ENCODE data around the gene GLS. TPM values are rescaled to one million over a fixed set of nuclear protein-coding genes. Genes with fewer than 3 reads are reported as not detected.

The GLS gene
- total RNA-seq, 2 donors from 2014 or later: 47.2 to 99.3 TPM

GRCh38 chr2:190997526-190998113 lies 117.0 kb downstream of the GLS start:
- DNase-seq: no peak
- Mint-ChIP-seq H3K27me3 (ENCODE audit: insufficient read depth) (no peaks in the 10 kb centered on the region), H3K9me3 (no peaks in the 10 kb centered on the region), H3K36me3 (ENCODE audit: low read depth) (peaks cover 73% of the 10 kb centered on the region), H3K27ac (no peak overlapping the region), H3K4me3 (no peak overlapping the region), H3K4me1 (no peaks in the 10 kb centered on the region)
- H3K9me3 ChIP-seq (ENCODE audit: control insufficient read depth, low read length): no peaks in the 10 kb centered on the region
- peaks cover 92% of the 10 kb centered on the region for H3K36me3 ChIP-seq (ENCODE audit: control insufficient read depth, insufficient read depth, low read length)
- no peak overlapping the region for H3K4me3 ChIP-seq (ENCODE audit: low read length)
- no peaks in the 10 kb centered on the region for H3K27me3 ChIP-seq (ENCODE audit: control insufficient read depth, insufficient read depth, low read length, poor library complexity, severe bottlenecking)
- 94 to 99% methylated on average over 8 of the region's 8 CpGs for WGBS, 2 experiments (ENCODE audit: insufficient coverage in 1 of 2, insufficient read length in 1 of 2)
- no peak overlapping the region for H3K9ac ChIP-seq (ENCODE audit: extremely low read depth, low read length, poor library complexity, severe bottlenecking)
- no peak overlapping the region for H3K27ac ChIP-seq (ENCODE audit: low read depth, low read length)
- H3K4me1 ChIP-seq (ENCODE audit: control insufficient read depth, insufficient read depth, low read length): no peaks in the 10 kb centered on the region
- TF ChIP-seq, protein P1, sequence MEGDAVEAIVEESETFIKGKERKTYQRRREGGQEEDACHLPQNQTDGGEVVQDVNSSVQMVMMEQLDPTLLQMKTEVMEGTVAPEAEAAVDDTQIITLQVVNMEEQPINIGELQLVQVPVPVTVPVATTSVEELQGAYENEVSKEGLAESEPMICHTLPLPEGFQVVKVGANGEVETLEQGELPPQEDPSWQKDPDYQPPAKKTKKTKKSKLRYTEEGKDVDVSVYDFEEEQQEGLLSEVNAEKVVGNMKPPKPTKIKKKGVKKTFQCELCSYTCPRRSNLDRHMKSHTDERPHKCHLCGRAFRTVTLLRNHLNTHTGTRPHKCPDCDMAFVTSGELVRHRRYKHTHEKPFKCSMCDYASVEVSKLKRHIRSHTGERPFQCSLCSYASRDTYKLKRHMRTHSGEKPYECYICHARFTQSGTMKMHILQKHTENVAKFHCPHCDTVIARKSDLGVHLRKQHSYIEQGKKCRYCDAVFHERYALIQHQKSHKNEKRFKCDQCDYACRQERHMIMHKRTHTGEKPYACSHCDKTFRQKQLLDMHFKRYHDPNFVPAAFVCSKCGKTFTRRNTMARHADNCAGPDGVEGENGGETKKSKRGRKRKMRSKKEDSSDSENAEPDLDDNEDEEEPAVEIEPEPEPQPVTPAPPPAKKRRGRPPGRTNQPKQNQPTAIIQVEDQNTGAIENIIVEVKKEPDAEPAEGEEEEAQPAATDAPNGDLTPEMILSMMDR (conservative IDR thresholded peaks at IDR 0.05): no peak

DNA sequence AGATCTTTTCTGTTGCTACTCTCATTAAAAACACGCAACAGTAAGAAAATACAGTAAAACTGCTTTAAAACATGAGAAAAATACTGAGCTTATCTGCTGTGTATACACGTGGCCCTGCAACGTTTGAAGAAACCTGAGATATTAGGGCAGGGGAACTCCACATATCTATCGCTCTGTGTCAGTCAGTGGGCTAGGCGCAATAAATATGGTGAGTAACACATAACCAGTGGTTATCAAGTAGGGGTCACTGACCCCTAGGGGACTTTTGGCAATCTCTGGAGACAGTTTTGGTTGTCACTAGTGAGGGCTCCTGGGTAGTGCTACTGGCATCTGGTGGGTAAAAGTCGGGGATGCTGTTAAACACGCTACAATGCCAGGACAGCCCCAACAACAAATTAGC lies 118.4 kb downstream of the GLS start:
- Histone ChIP-seq H3K36me3 (ENCODE audit: control insufficient read depth, insufficient read depth, low read length) (peaks cover 94% of the 10 kb centered on the region), H3K9me3 (ENCODE audit: control insufficient read depth, low read length) (peaks cover 2% of the 10 kb centered on the region), H3K27ac (ENCODE audit: low read depth, low read length) (no peak overlapping the region), H3K4me3 (ENCODE audit: low read length) (no peak overlapping the region), H3K27me3 (ENCODE audit: control insufficient read depth, insufficient read depth, low read length, poor library complexity, severe bottlenecking) (no peaks in the 10 kb centered on the region), H3K4me1 (ENCODE audit: control insufficient read depth, insufficient read depth, low read length) (no peaks in the 10 kb centered on the region), H3K9ac (ENCODE audit: extremely low read depth, low read length, poor library complexity, severe bottlenecking) (no peak overlapping the region)
- H3K4me3 Mint-ChIP-seq: no peak overlapping the region
- no peaks in the 10 kb centered on the region for H3K4me1 Mint-ChIP-seq
- H3K9me3 Mint-ChIP-seq: peaks cover 3% of the 10 kb centered on the region
- TF ChIP-seq, protein P1 (conservative IDR thresholded peaks at IDR 0.05): no peak
- H3K27ac Mint-ChIP-seq: no peak overlapping the region
- H3K27me3 Mint-ChIP-seq (ENCODE audit: insufficient read depth): no peaks in the 10 kb centered on the region
- no peak for DNase-seq
- WGBS, 2 experiments (ENCODE audit: insufficient coverage in 1 of 2, insufficient read length in 1 of 2): 94 to 97% methylated on average over 6 to 7 of the region's 7 CpGs
- H3K36me3 Mint-ChIP-seq (ENCODE audit: low read depth): peaks cover 76% of the 10 kb centered on the region

- H3K36me3 ChIP-seq (ENCODE audit: control insufficient read depth, insufficient read depth, low read length): peaks cover 98% of the 10 kb centered on the region
- Mint-ChIP-seq H3K36me3 (ENCODE audit: low read depth) (peaks cover 78% of the 10 kb centered on the region), H3K9me3 (peaks cover 4% of the 10 kb centered on the region), H3K27ac (no peak overlapping the region), H3K4me1 (no peaks in the 10 kb centered on the region), H3K27me3 (ENCODE audit: insufficient read depth) (no peaks in the 10 kb centered on the region), H3K4me3 (no peak overlapping the region)
- H3K27ac ChIP-seq (ENCODE audit: low read depth, low read length): no peak overlapping the region
- no peaks in the 10 kb centered on the region for H3K27me3 ChIP-seq (ENCODE audit: control insufficient read depth, insufficient read depth, low read length, poor library complexity, severe bottlenecking)
- 97 to 100% methylated on average over 5 to 9 of the region's 9 CpGs for WGBS, 2 experiments (ENCODE audit: insufficient coverage in 1 of 2, insufficient read length in 1 of 2)
- no peak for DNase-seq
- H3K4me3 ChIP-seq (ENCODE audit: low read length): no peak overlapping the region
- TF ChIP-seq, protein P1 (conservative IDR thresholded peaks at IDR 0.05): no peak
- no peaks in the 10 kb centered on the region for H3K4me1 ChIP-seq (ENCODE audit: control insufficient read depth, insufficient read depth, low read length)
- H3K9me3 ChIP-seq (ENCODE audit: control insufficient read depth, low read length): peaks cover 5% of the 10 kb centered on the region
- H3K9ac ChIP-seq (ENCODE audit: extremely low read depth, low read length, poor library complexity, severe bottlenecking): no peak overlapping the region
Measured at GRCh38 chr2:190999949-191000665, 119.5 kb downstream of the GLS start.

All from endodermal cell (in vitro differentiated cells).